T-helper 1 cell treated with Interleukin-12 subunit alpha and Interleukin-12 subunit beta and Interleukin-4 antibody, amounts not matched to agents 30 μg/mL and 1 μg/mL, for 36 hours (primary cell): Measurements from ENCODE around the gene ODF2L.

ENCODE experiments used
- H3K27ac Mint-ChIP-seq: one replicate; pipeline ENCODE4 v1.8.0; 2021; ENCODE audit warnings: mild to moderate bottlenecking, mixed read lengths
- H3K27me3 Mint-ChIP-seq: one replicate; pipeline ENCODE4 v1.8.0; 2021; ENCODE audit warnings: low read depth, mixed read lengths
- H3K36me3 Mint-ChIP-seq: one replicate; pipeline ENCODE4 v1.8.0; 2021; ENCODE audit warnings: low read depth, mixed read lengths
- H3K4me1 Mint-ChIP-seq: one replicate; pipeline ENCODE4 v1.8.0; 2021; ENCODE audit warnings: low read depth, mixed read lengths
- H3K4me3 Mint-ChIP-seq: one replicate; pipeline ENCODE4 v1.8.0; 2021; ENCODE audit warnings: mild to moderate bottlenecking, moderate library complexity, mixed read lengths
- H3K9me3 Mint-ChIP-seq: one replicate; pipeline ENCODE4 v1.8.0; 2021; ENCODE audit warnings: mixed read lengths

Gene ODF2L

DNA sequence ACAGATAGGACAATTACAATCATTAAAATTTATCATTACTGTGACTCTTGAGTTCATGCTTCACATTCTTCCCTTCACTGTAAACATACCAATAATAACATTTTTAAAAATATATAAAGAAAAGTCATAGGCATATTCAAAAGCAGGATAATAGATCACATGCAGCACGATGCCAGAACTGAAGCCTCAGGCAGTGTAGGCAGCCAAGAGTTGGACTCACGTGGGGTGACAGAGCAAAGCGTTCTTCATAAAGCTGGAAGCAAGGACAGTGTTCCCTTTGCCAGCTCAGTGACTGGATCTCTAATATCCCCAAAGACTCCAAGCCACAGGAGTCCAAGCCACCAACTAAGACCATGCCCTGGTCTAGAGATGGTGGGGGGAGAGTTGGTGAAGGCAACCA lies 77.7 kb downstream of the ODF2L start:
- H3K27me3 Mint-ChIP-seq: no peaks in the 10 kb centered on the region
- no peak overlapping the region for H3K4me3 Mint-ChIP-seq
- H3K27ac Mint-ChIP-seq: no peak overlapping the region
- H3K4me1 Mint-ChIP-seq: no peaks in the 10 kb centered on the region
- no peaks in the 10 kb centered on the region for H3K36me3 Mint-ChIP-seq
- no peaks in the 10 kb centered on the region for H3K9me3 Mint-ChIP-seq

- Mint-ChIP-seq H3K9me3 (no peaks in the 10 kb centered on the region), H3K36me3 (no peaks in the 10 kb centered on the region), H3K27ac (no peak overlapping the region), H3K27me3 (no peaks in the 10 kb centered on the region), H3K4me1 (no peaks in the 10 kb centered on the region), H3K4me3 (no peak overlapping the region)
Observed at GRCh38 chr1:86317926-86318325, 78.2 kb downstream of the ODF2L start.

- Mint-ChIP-seq H3K4me3 (no peak overlapping the region), H3K36me3 (no peaks in the 10 kb centered on the region), H3K27me3 (peaks cover 3% of the 10 kb centered on the region), H3K9me3 (no peaks in the 10 kb centered on the region), H3K27ac (no peak overlapping the region), H3K4me1 (no peaks in the 10 kb centered on the region)
Observed at GRCh38 chr1:86305731-86306130, 90.4 kb downstream of the ODF2L start.

DNA sequence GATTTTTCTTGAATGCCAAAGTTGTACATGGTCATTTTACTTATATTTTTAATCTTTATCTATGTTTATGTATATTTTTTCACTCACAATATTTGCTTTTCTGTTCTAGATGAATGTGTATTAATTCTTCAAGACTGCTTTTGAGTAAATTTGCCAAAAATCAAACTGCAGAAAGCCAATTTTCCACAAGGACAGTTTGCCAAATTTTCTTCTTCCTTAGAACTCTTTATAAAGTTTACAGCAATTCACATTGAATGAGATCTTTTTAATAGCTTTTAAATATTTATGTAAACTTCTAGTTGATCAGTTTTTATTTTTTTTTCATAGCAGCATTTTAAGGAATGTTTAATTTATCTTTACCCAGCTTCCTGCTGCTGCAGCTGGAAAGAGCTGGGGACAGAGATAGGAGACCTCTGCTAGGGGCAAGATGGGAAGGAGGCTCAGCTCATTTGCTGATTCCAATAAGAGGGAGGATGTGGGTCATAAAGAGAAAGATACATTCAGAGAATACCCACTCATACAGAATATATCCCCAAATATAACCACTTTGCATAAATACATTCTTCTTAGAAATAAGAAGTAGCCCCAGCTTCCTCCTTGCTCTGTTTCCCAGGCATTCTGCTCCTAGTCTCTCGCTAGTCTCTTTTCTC lies 93.0 kb downstream of the ODF2L start:
- H3K9me3 Mint-ChIP-seq: no peaks in the 10 kb centered on the region
- H3K27me3 Mint-ChIP-seq: peaks cover 3% of the 10 kb centered on the region
- H3K4me3 Mint-ChIP-seq: no peak overlapping the region
- H3K36me3 Mint-ChIP-seq: no peaks in the 10 kb centered on the region
- no peaks in the 10 kb centered on the region for H3K4me1 Mint-ChIP-seq
- H3K27ac Mint-ChIP-seq: no peak overlapping the region
